GM19099 (cell line): ENCODE measurements around the gene CHCHD6.

Source experiments
- POLR2A ChIP-seq: IDR thresholded peaks from 3 replicates; pipeline ENCODE4 v1.6.1; 2011; ENCODE audit warnings: low read depth; ENCODE audit not compliant: insufficient read length; ENCODE audit errors: extremely low read depth

Gene CHCHD6

GRCh38 chr3:126998728-126999127 is 294.7 kb downstream of the CHCHD6 start:
- no peak for TF ChIP-seq POLR2A

- TF ChIP-seq POLR2A = no peak
These were observed 295.3 kb downstream of the CHCHD6 start for GRCh38 chr3:126999383-126999782.

- no peak for TF ChIP-seq POLR2A
These were observed 296.1 kb downstream of the CHCHD6 start for GRCh38 chr3:127000119-127000518.

- TF ChIP-seq POLR2A = no peak
These were observed 296.7 kb downstream of the CHCHD6 start for GRCh38 chr3:127000761-127001160.

GRCh38 chr3:127001486-127002194 is 297.6 kb downstream of the CHCHD6 start:
- no peak for TF ChIP-seq POLR2A

- TF ChIP-seq POLR2A = no peak
These were observed 298.4 kb downstream of the CHCHD6 start for GRCh38 chr3:127002195-127003174.

- no peak for TF ChIP-seq POLR2A
These were observed 299.1 kb downstream of the CHCHD6 start for GRCh38 chr3:127003175-127003555.

- TF ChIP-seq POLR2A = no peak
These were observed 299.7 kb downstream of the CHCHD6 start for GRCh38 chr3:127003601-127004280.

GRCh38 chr3:127004641-127005397 is 300.8 kb downstream of the CHCHD6 start:
- no peak for TF ChIP-seq POLR2A

- no peak for TF ChIP-seq POLR2A
These were observed 301.9 kb downstream of the CHCHD6 start for GRCh38 chr3:127005864-127006500.

- no peak for TF ChIP-seq POLR2A
These were observed 302.9 kb downstream of the CHCHD6 start for GRCh38 chr3:127006781-127007436.

- no peak for TF ChIP-seq POLR2A
These were observed 304.2 kb downstream of the CHCHD6 start for GRCh38 chr3:127008236-127008635.

GRCh38 chr3:127009531-127009930 is 305.5 kb downstream of the CHCHD6 start:
- no peak for TF ChIP-seq POLR2A
